IPS DF 4.7 (cell line): ENCODE results near the gene ADAM12.
"Not testable (repeated sequence)": the region's sequence is repeated elsewhere in the genome, so short reads cannot be mapped to it uniquely, and the experiment has no call there.

Source experiments
- DNase-seq: peaks from one replicate; pipeline ENCODE4 v3.0.0-alpha.2; 2013; ENCODE audit warnings: low spot score; ENCODE audit errors: extremely low read depth

Gene ADAM12

DNA sequence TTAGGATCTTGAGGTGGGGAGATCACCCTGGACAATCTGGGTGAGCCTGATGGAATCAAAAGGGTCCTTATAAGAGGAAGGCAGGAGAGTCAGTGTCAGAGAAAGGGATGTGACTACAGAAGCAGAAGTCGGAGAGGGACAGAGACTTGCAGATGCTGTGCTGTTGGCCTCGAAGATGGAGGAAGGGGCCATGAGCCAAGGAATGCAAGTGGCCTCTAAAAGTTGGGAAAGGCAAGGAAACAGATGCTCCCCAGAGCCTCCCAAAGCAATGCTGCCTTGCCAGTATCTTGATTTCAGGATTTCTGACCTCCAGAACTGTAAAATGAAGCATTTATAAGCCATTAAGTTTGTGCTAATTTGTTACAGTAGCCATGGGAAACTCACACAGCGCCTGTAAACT, 326.8 kb downstream of the ADAM12 start:
- DNase-seq: no peak

- DNase-seq: no peak
Measured at GRCh38 chr10:126060261-126060931, 327.9 kb downstream of the ADAM12 start.

DNA sequence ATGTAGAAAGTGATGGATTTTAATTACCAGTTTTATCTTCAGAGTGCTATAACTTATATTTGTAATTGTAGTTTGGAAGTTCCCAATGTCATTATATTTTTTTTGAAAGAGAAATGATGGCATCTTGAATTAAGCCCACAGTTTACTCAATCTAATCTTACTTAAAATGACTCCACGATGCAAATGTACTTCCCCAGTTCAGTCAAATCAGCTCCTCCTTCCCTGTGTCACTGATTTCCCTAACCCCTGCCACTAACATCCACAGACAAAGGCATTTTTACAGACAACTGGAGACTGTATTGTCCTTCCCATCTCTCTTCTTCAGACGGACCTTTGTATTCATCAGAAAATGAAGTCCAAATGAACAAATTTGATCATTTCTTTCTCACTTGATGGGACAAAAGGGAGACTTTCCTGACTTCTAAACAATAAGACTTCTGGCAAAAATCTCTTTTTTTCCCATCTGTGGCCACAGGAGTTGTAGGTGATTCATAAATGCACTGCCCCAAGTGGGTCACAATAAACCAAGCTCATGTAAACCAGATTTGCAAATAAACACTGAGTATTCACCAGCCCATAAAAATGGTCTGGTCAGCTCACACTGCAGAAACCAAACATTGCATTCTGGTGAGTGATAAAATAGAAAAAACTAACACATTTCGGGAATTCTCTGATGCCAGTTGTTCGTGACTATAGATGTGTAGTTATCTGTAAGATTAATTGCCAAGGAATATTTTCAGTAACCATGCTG, 329.0 kb downstream of the ADAM12 start:
- no peak for DNase-seq

DNA sequence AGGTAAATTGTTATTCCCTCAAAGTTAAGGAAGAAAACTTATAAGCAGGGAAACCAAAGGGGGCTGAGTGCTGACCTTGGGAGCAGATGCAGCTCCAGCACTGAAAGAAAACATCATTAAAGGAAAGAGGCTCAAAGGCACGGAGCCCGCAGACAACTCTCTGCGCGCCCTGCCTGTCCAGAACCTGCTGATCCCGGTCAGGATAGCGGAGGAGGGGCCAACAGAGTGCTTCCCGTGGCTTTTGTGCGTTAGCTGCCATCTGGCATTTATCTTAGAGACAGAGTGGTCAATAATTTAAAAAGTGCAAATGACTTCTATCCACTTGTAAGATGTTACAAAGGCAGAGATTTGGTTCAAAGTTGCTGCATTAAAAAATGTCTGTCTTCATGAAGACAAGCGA, 329.8 kb downstream of the ADAM12 start:
- no peak for DNase-seq

DNA sequence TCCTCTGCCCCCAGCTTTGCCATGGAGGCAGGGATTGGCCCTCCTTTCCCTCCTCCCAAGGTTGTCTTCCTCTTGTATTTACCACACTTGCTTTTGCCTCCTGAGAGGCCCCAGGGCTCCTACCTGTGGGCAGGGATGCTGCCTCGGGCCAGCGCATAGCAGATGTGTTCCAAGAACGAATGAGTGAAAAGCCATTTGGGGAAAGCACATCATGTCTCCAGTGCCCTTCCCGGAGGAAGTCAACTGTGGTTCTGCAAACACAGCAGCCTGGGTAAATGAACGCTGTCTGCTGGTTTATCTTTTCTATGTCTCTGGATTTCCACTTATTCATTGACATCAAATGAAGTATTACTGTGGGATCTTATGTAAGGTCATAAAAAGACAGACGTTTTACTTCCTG, 330.2 kb downstream of the ADAM12 start:
- DNase-seq: no peak

DNA sequence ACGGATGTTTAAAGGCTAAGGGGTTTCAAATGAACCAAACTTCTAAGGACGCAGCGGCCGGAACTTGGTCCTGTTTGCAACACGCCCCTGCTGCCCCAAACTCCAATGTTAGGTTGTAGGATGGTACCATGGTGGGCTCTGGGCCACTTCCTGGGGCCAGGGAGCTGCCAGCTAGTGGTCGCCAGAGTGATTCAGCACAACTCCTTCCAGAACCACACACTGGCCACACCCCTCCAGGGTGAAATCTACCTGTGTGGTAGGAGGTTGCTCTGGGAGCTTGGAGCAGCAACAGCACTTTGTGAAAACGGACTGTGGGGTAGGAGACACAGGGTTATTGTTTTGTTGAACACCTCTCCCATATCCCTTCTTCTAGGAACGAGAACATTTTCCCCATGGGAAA, 330.8 kb downstream of the ADAM12 start:
- no peak for DNase-seq

DNA sequence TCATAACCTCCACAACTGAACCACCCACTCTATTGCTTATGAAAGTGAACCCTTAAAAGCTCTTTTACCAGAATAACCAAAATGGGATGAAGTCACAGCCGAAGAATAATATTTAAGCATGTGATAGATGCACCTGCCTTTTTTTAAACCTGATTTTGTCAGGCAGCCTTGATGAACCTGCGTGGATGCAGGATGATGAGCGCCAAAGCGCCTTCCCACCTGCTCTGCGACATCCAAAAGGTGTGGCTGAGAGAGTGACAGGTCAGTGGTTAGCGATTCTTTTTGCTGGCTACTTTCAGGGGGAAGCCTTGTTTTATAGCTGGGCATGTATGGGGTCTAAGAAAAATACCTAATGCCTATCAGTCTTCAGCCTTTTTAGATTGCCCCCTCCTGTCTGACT, 334.1 kb downstream of the ADAM12 start:
- DNase-seq: no peak

- no peak for DNase-seq
Measured at GRCh38 chr10:126052171-126052570, 336.1 kb downstream of the ADAM12 start.

GRCh38 chr10:126049759-126050700, 338.2 kb downstream of the ADAM12 start:
- no peak for DNase-seq

DNA sequence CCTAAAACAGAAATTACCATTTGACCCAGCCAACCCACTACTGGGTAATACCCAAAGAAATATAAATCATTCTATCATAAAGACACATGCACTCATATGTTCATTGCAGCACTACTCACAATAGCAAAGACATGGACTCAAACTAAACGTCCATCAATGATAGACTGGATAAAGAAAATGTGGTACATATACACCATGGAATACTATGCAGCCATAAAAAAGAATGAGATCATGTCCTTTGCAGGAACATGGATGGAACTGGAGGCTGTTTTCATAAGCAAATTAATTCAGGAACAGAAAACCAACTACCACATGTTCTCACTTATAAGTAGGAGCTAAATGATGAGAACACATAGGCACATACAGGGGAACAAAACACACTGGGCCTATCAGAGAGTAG, 340.5 kb downstream of the ADAM12 start:
- not testable (repeated sequence) for DNase-seq

GRCh38 chr10:126046831-126047230, 341.4 kb downstream of the ADAM12 start:
- no peak for DNase-seq

GRCh38 chr10:126045861-126046260, 342.4 kb downstream of the ADAM12 start:
- no peak for DNase-seq

DNA sequence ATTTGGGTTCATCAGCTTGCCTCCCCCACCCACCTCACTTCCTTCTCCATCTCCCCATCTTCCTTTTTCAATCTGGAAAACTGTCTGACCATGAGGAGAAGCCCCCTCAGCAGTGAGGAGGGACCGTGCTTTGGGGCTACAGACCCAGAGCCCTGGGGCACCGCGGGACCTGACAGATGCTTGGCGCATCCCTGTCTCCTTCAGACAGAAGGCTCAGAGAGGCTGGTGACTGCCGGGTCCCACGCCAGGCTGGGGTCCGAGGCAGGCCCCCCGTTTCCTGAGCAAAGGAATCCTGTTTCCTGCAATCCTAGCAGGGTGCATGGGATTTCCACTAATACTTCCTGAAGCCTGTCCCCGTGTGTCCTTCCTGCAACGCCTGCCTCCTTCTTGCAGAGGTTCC, 344.9 kb downstream of the ADAM12 start:
- no peak for DNase-seq

DNA sequence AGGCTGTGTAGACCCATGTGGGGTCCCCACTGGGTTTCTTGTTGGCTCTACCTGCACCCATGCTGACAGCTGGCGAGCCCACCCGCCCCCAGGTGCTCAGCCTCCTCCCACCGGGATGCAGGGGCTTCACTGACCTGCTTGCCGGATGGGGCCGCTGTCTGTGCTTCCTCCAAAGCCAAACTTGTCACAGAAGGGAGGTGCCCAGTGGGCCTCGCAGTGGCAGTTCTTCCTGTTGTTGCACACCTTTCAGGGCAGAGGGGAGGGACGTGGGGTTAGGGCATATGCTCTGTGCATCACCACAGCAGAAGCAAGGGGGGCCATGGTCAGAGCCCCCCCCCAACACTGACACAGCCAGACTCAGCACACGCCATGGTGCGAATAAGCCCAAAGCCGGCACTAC, 345.4 kb downstream of the ADAM12 start:
- no peak for DNase-seq

GRCh38 chr10:126042354-126042753, 345.9 kb downstream of the ADAM12 start:
- DNase-seq: no peak

GRCh38 chr10:126041804-126042231, 346.5 kb downstream of the ADAM12 start:
- DNase-seq: peak; percentile 14

DNA sequence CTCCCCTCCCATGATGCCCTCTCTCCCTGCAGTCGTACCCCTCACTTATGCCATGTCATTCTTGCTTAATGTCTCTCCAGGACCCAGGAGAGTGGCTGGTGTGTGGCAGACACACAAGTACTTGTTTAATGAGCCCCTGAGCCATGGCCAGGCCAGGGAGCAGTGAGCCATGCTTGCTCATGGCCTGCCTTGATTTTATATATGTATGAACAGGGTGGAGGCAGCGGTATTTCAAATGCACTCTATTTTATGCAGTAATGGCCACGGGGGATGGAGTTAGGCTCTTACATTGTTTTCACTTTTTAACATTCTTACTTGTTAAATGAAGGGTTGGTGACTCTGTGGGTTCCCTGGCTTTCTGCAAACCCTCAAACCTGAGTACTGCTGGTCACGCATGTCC, 347.2 kb downstream of the ADAM12 start:
- DNase-seq: no peak

DNA sequence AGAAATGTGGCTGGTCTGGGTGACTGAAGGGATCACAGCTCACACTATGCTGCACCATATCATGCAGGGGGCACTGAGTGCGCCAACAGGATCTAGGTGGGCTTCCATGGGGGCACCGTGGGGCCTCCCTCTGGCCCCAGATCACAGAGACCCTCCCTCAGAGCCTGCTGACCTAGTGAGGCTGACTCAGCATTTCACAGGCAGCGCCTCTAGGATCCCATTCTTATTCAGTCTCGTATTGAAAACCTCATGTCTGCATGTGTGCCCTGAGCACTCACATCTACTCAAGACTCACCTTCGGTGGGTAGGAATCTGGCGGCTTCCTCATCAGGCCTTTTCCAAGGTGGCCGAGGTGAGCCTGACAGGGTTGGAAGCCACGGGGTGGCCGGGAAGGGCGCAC, 350.3 kb downstream of the ADAM12 start:
- no peak for DNase-seq

DNA sequence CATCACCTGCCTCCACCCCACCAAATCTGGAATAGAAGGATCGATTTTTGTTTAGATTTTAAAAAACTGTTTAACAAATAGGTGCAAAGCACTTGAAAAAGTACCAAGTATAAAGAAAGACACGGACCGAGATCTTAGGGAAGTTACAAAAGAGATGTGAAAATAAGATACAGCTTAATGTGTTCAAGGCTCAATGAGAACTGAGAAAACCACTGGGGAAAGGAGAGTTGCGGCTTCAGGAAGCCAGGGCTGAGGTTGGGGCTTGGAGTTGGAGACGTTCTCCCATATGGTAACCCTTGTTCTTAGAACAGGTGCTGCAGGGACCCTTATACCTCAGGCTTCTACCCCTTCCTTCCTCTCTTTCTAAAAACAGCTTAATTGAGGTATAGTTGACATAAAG, 351.8 kb downstream of the ADAM12 start:
- no peak for DNase-seq

DNA sequence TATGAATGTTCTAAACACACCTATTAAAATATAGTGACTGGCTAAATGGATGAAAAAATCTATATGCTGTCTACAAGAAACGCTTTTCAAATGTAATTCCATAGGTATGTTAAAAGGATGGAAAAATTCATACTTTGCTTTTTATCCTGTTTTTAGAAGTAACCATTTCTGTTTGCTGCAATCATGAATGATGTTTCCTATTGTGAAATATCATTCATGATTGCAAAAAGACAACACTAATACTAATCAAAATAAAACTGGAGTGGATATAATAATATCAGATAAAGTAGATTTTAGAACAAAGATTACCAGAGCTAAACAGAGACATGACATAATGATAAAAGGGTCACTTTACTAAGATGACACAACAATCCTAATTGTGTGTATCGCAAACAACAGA, 353.7 kb downstream of the ADAM12 start:
- DNase-seq: no peak

- no peak for DNase-seq
Measured at GRCh38 chr10:126029999-126030398, 358.3 kb downstream of the ADAM12 start.

GRCh38 chr10:126027692-126028091, 360.6 kb downstream of the ADAM12 start:
- no peak for DNase-seq
